B cell (primary cell): Measurements from ENCODE around the gene SLC22A13. TPM values are rescaled to one million over a fixed set of nuclear protein-coding genes. Genes with fewer than 3 reads are reported as not detected.

Experiments used
- ATAC-seq: fragments of 200-7000 bp; cut with Tn5 transposase; one replicate; pipeline ENCODE4 v1.10.0; 2021; ENCODE audit warnings: low read depth, mild to moderate bottlenecking, moderate number of reproducible peaks, moderate library complexity
- CTCF ChIA-PET: fragments of 350-600 bp; sonication (Branson Sonifier 250); formaldehyde crosslinking; loops from one replicate; lab custom pipeline; 2021; ENCODE audit warnings: antibody characterized with exemption, inconsistent platforms; lab: Charles Lee
- POLR2A ChIA-PET: fragments of 350-600 bp; sonication (Branson Sonifier 250); formaldehyde crosslinking; loops from one replicate; lab custom pipeline; 2021; ENCODE audit warnings: antibody characterized with exemption; lab: Charles Lee
- DNase-seq: peaks from one replicate; pipeline ENCODE4 v3.0.0; 2013
- H2AFZ ChIP-seq: 2 replicates; pipeline ENCODE4 v1.6.1; 2012; ENCODE audit warnings: mild to moderate bottlenecking, low read depth, low read length; ENCODE audit not compliant: insufficient read depth, poor library complexity, severe bottlenecking
- H3K27ac ChIP-seq, 2 donors: 1 replicate in 1 of 2; 2 replicates in 1 of 2; pipeline ENCODE4 v1.5.1; 2012 to 2013; ENCODE audit warnings: low read length in 2 of 2, mild to moderate bottlenecking in 2 of 2, moderate library complexity in 1 of 2
- H3K27me3 ChIP-seq, 4 experiments: fragments of 200-600 bp in 1 of 4; sonication (generic) in 1 of 4; replicated peaks in 1 of 4; 1 replicate in 2 of 4; 2 replicates in 2 of 4; pipeline versions ENCODE4 v1.6.1 to v1.7.0; 2013 to 2016; ENCODE audit warnings: low read length in 3 of 4, mild to moderate bottlenecking in 2 of 4, mixed read lengths in 1 of 4, moderate library complexity in 1 of 4; ENCODE audit not compliant: insufficient read depth in 4 of 4, control insufficient read depth in 3 of 4; ENCODE audit errors: control extremely low read depth in 1 of 4
- H3K36me3 ChIP-seq, 2 experiments: replicated peaks in 1 of 2; 1 replicate in 1 of 2; 2 replicates in 1 of 2; pipeline versions ENCODE4 v1.6.1 to v1.7.1; 2013; ENCODE audit warnings: low read length in 1 of 2; ENCODE audit not compliant: insufficient read depth in 2 of 2, control insufficient read depth in 1 of 2; ENCODE audit errors: control extremely low read depth in 1 of 2, extremely low read depth in 1 of 2
- H3K4me1 ChIP-seq, 2 donors: fragments of 200-600 bp in 1 of 2; sonication (generic) in 1 of 2; 1 replicate in 1 of 2; 2 replicates in 1 of 2; pipeline versions ENCODE4 v1.5.1 to v1.6.1; 2013 to 2017; ENCODE audit warnings: low read length in 2 of 2; ENCODE audit not compliant: control insufficient read depth in 2 of 2, insufficient read depth in 2 of 2
- H3K4me2 ChIP-seq: replicated peaks from 2 replicates; pipeline ENCODE3; 2012; ENCODE audit warnings: mild to moderate bottlenecking, low read depth, low read length; ENCODE audit not compliant: poor library complexity, severe bottlenecking
- H3K4me3 ChIP-seq, 5 experiments: fragments of 200-600 bp in 1 of 5; sonication (generic) in 1 of 5; 1 replicate in 3 of 5; 2 replicates in 2 of 5; pipeline versions ENCODE4 v1.5.1 to v1.7.0; 2011 to 2016; ENCODE audit warnings: low read length in 4 of 5, mild to moderate bottlenecking in 4 of 5, low read depth in 2 of 5, control low read depth in 1 of 5, moderate library complexity in 1 of 5; ENCODE audit not compliant: insufficient read depth in 1 of 5; ENCODE audit errors: control extremely low read depth in 1 of 5, extremely low read depth in 1 of 5
- H3K79me2 ChIP-seq: fragments of 200-600 bp; sonication (generic); one replicate; pipeline ENCODE4 v1.6.0; 2016; ENCODE audit warnings: low read length; ENCODE audit not compliant: control insufficient read depth, insufficient read depth
- H3K9ac ChIP-seq: fragments of 200-600 bp; sonication (generic); 2 replicates; pipeline ENCODE4 v1.6.1; 2017; ENCODE audit warnings: mild to moderate bottlenecking, low read length, moderate library complexity
- H3K9me3 ChIP-seq, 3 donors: one replicate each; pipeline versions ENCODE4 v1.6.1 to v1.7.1; 2013; ENCODE audit warnings: low read length in 2 of 3; ENCODE audit not compliant: control insufficient read depth in 2 of 3, insufficient read depth in 1 of 3; ENCODE audit errors: control extremely low read depth in 1 of 3
- H4K20me1 ChIP-seq: 2 replicates; pipeline ENCODE4 v1.6.0; 2012; ENCODE audit warnings: mild to moderate bottlenecking, low read length; ENCODE audit not compliant: insufficient read depth, control insufficient read depth, poor library complexity, severe bottlenecking
- H3K27ac Mint-ChIP-seq: one replicate; pipeline ENCODE4 v1.8.0; 2021; ENCODE audit warnings: mixed read lengths
- H3K27me3 Mint-ChIP-seq: one replicate; pipeline ENCODE4 v1.8.0; 2021; ENCODE audit warnings: mixed read lengths
- H3K4me1 Mint-ChIP-seq: one replicate; pipeline ENCODE4 v1.8.0; 2021; ENCODE audit warnings: mixed read lengths
- H3K4me3 Mint-ChIP-seq: one replicate; pipeline ENCODE4 v1.8.0; 2021; ENCODE audit warnings: mixed read lengths
- H3K9me3 Mint-ChIP-seq: one replicate; pipeline ENCODE4 v1.8.0; 2022; ENCODE audit warnings: mixed read lengths; ENCODE audit not compliant: insufficient read depth
- CTCF ChIP-seq: fragments of 200-600 bp; IDR thresholded peaks from one replicate; pipeline ENCODE4 v1.8.0; 2022; ENCODE audit warnings: antibody characterized with exemption, mild to moderate bottlenecking
- EZH2 ChIP-seq: IDR thresholded peaks from 2 replicates; pipeline ENCODE4 v1.6.1; 2012; ENCODE audit warnings: borderline replicate concordance, low read depth, mild to moderate bottlenecking, moderate library complexity, low read length; ENCODE audit not compliant: insufficient read depth, poor library complexity, severe bottlenecking
- WGBS: methylation state at CpG from one replicate; pipeline ENCODE4 v1.1.5; 2013; ENCODE audit warnings: missing lambda C conversion rate; ENCODE audit not compliant: insufficient coverage; 5-methylcytosine and 5-hydroxymethylcytosine counted together
- intact Hi-C: fragments of 100-400 bp; cut with micrococcal nuclease; formaldehyde crosslinking; loops from one replicate; pipeline ENCODE4 v1.10.0; 2022
- polyA plus RNA-seq: library from polyadenylated mRNA; depleted of rRNA; stranded (reverse); fragments of >200 nt; gene quantifications from 2 replicates; pipeline ENCODE4 v1.2.3, GENCODE V29; 2012
- total RNA-seq, 2 donors: library from RNA; stranded (reverse); fragments of 120-200 nt in 1 of 2; gene quantifications; 1 replicate in 1 of 2; 2 replicates in 1 of 2; pipeline versions ENCODE4 v1.2.3 to v1.2.4, GENCODE V29; 2013 to 2022

SLC22A13 gene
- total and polyA plus RNA-seq, 2 donors (not counting 1 experiment from before 2014, with no cell fraction given) = 0.31 to 0.91 TPM

- Histone ChIP-seq H3K36me3 (no peaks in the 10 kb centered on the region), H3K79me2 (no peaks in the 10 kb centered on the region), H3K9me3 (no peaks in the 10 kb centered on the region), H3K27ac (no peak overlapping the region), H3K27me3 (no peaks in the 10 kb centered on the region), H3K4me3 (no peak overlapping the region), H2AFZ (no peak overlapping the region), H3K4me2 (no peak overlapping the region), H3K4me1 (no peaks in the 10 kb centered on the region), H3K9ac (no peak overlapping the region), H4K20me1 (no peaks in the 10 kb centered on the region)
- ChIA-PET POLR2A (no interaction called here), CTCF (no interaction called here)
- H3K27ac Mint-ChIP-seq = no peak overlapping the region
- 93% methylated on average over 12 of the region's 16 CpGs for WGBS
- intact Hi-C loops = no loop called here
- H3K9me3 Mint-ChIP-seq = no peaks in the 10 kb centered on the region
- H3K4me3 Mint-ChIP-seq = no peak overlapping the region
- H3K4me1 Mint-ChIP-seq = no peaks in the 10 kb centered on the region
- TF ChIP-seq CTCF = no peak
- no peak for TF ChIP-seq EZH2
- ATAC-seq (no peak), DNase-seq (no peak)
- peaks cover under 1% of the 10 kb centered on the region for H3K27me3 Mint-ChIP-seq
Measured at GRCh38 chr3:38283810-38284755, 18.5 kb downstream of the SLC22A13 start.

GRCh38 chr3:38284756-38285150, 19.1 kb downstream of the SLC22A13 start:
- CTCF ChIA-PET = no interaction called here
- no peaks in the 10 kb centered on the region for H3K4me1 Mint-ChIP-seq
- Histone ChIP-seq H2AFZ (no peak overlapping the region), H3K9ac (no peak overlapping the region), H3K4me1 (no peaks in the 10 kb centered on the region), H3K79me2 (no peaks in the 10 kb centered on the region), H3K4me3 (no peak overlapping the region), H3K27me3 (no peaks in the 10 kb centered on the region), H4K20me1 (no peaks in the 10 kb centered on the region), H3K9me3 (no peaks in the 10 kb centered on the region), H3K27ac (no peak overlapping the region), H3K4me2 (no peak overlapping the region), H3K36me3 (no peaks in the 10 kb centered on the region)
- no peak for ATAC-seq
- H3K9me3 Mint-ChIP-seq = no peaks in the 10 kb centered on the region
- no peak for TF ChIP-seq EZH2
- no peak for TF ChIP-seq CTCF
- peaks cover 3% of the 10 kb centered on the region for H3K27me3 Mint-ChIP-seq
- no peak overlapping the region for H3K4me3 Mint-ChIP-seq
- POLR2A ChIA-PET = no interaction called here
- no peak overlapping the region for H3K27ac Mint-ChIP-seq
- WGBS = 100% methylated on average over 1 of the region's 6 CpGs
- intact Hi-C loops = no loop called here
- DNase-seq = no peak
